Hepatocyte (in vitro differentiated cells): ENCODE data around the gene OGG1. TPM values are rescaled to one million over a fixed set of nuclear protein-coding genes. Genes with fewer than 3 reads are reported as not detected.

Source experiments
- DNase-seq: peaks from one replicate; pipeline ENCODE4 v3.0.0-alpha.2; 2016; ENCODE audit warnings: low spot score
- H2AFZ ChIP-seq: fragments of 200-600 bp; sonication (generic); 2 replicates; pipeline ENCODE4 v1.6.0; 2016; ENCODE audit warnings: antibody characterized with exemption, mild to moderate bottlenecking
- H3K27ac ChIP-seq: fragments of 200-600 bp; sonication (generic); 2 replicates; pipeline ENCODE4 v1.5.1; 2016; ENCODE audit warnings: mild to moderate bottlenecking
- H3K27me3 ChIP-seq: fragments of 200-600 bp; sonication (generic); 2 replicates; pipeline ENCODE4 v1.6.1; 2016
- H3K36me3 ChIP-seq: fragments of 200-600 bp; sonication (generic); replicated peaks from 2 replicates; pipeline ENCODE4 v1.5.1; 2016; ENCODE audit warnings: low read depth; ENCODE audit not compliant: insufficient read depth
- H3K4me1 ChIP-seq: fragments of 200-600 bp; sonication (generic); 2 replicates; pipeline ENCODE4 v1.5.1; 2016; ENCODE audit warnings: mild to moderate bottlenecking, moderate library complexity; ENCODE audit not compliant: insufficient read depth
- H3K4me2 ChIP-seq: fragments of 200-600 bp; sonication (generic); 2 replicates; pipeline ENCODE4 v1.6.0; 2016
- H3K4me3 ChIP-seq: fragments of 200-600 bp; sonication (generic); 2 replicates; pipeline ENCODE4 v1.5.1; 2016; ENCODE audit warnings: mild to moderate bottlenecking
- H3K79me2 ChIP-seq: fragments of 200-600 bp; sonication (generic); 2 replicates; pipeline ENCODE4 v1.6.0; 2017; ENCODE audit warnings: mild to moderate bottlenecking
- H3K9me2 ChIP-seq: fragments of 200-600 bp; sonication (generic); replicated peaks from 2 replicates; pipeline ENCODE4 v1.6.0; 2017; ENCODE audit warnings: mild to moderate bottlenecking; ENCODE audit not compliant: insufficient read depth
- H3K9me3 ChIP-seq: fragments of 200-600 bp; sonication (generic); 2 replicates; pipeline ENCODE4 v1.5.1; 2016; ENCODE audit warnings: low read depth, mild to moderate bottlenecking
- H4K20me1 ChIP-seq: fragments of 200-600 bp; sonication (generic); 2 replicates; pipeline ENCODE4 v1.6.0; 2016; ENCODE audit warnings: mild to moderate bottlenecking; ENCODE audit not compliant: insufficient read depth, poor library complexity, severe bottlenecking
- EZH2 ChIP-seq: fragments of 200-600 bp; sonication (generic); IDR thresholded peaks from 2 replicates; pipeline ENCODE4 v1.6.1; 2016; ENCODE audit warnings: antibody characterized with exemption, mild to moderate bottlenecking, borderline replicate concordance
- EZH2phosphoT487 ChIP-seq: fragments of 200-600 bp; sonication (generic); IDR thresholded peaks from one replicate; pipeline ENCODE4 v1.6.1; 2018; ENCODE audit warnings: antibody characterized with exemption, mild to moderate bottlenecking, low read depth, moderate library complexity; ENCODE audit not compliant: unreplicated experiment, severe bottlenecking
- WGBS: methylation state at CpG from one replicate; pipeline ENCODE4 v1.1.6; 2016; ENCODE audit warnings: low lambda C conversion rate; ENCODE audit errors: missing lambda C conversion rate; 5-methylcytosine and 5-hydroxymethylcytosine counted together
- polyA plus RNA-seq: library from polyadenylated mRNA; unstranded; fragments of >200 nt; fragmentation: Nextera tagmentation; extraction: Ambion mirVana; gene quantifications from 2 replicates; pipeline ENCODE4 v1.2.1, GENCODE V29; 2016
- total RNA-seq: library from RNA; depleted of rRNA; stranded (reverse); fragments of >200 nt; gene quantifications from 2 replicates; pipeline ENCODE4 v1.2.3, GENCODE V29; 2014
- TF ChIP-seq, protein P1 (sequence below): fragments of 200-600 bp; sonication (generic); IDR thresholded peaks from 2 replicates; pipeline ENCODE4 v1.5.1; 2016; ENCODE audit warnings: antibody characterized with exemption, mild to moderate bottlenecking; ENCODE audit not compliant: poor library complexity

The OGG1 gene
- total and polyA plus RNA-seq, 2 experiments from 2014 or later, result 34.7 to 43.2 TPM

- H2AFZ ChIP-seq, result no peak overlapping the region
- no peaks in the 10 kb centered on the region for H3K9me3 ChIP-seq
- H3K4me2 ChIP-seq, result no peak overlapping the region
- H3K9me2 ChIP-seq, result no peaks in the 10 kb centered on the region
- no peaks in the 10 kb centered on the region for H3K36me3 ChIP-seq
- no peak for DNase-seq
- TF ChIP-seq EZH2phosphoT487 (no peak), EZH2 (no peak)
- TF ChIP-seq, protein P1, sequence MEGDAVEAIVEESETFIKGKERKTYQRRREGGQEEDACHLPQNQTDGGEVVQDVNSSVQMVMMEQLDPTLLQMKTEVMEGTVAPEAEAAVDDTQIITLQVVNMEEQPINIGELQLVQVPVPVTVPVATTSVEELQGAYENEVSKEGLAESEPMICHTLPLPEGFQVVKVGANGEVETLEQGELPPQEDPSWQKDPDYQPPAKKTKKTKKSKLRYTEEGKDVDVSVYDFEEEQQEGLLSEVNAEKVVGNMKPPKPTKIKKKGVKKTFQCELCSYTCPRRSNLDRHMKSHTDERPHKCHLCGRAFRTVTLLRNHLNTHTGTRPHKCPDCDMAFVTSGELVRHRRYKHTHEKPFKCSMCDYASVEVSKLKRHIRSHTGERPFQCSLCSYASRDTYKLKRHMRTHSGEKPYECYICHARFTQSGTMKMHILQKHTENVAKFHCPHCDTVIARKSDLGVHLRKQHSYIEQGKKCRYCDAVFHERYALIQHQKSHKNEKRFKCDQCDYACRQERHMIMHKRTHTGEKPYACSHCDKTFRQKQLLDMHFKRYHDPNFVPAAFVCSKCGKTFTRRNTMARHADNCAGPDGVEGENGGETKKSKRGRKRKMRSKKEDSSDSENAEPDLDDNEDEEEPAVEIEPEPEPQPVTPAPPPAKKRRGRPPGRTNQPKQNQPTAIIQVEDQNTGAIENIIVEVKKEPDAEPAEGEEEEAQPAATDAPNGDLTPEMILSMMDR, result no peak
- H3K4me1 ChIP-seq, result peaks cover under 1% of the 10 kb centered on the region
- H3K27me3 ChIP-seq, result no peaks in the 10 kb centered on the region
- no peak overlapping the region for H3K27ac ChIP-seq
- no peaks in the 10 kb centered on the region for H3K79me2 ChIP-seq
- WGBS, result 52% methylated on average over 7 of the region's 7 CpGs
- no peaks in the 10 kb centered on the region for H4K20me1 ChIP-seq
- no peak overlapping the region for H3K4me3 ChIP-seq
Measured at GRCh38 chr3:9721015-9721699, 28.6 kb upstream of the OGG1 start.

- H3K79me2 ChIP-seq, result no peaks in the 10 kb centered on the region
- no peaks in the 10 kb centered on the region for H3K9me3 ChIP-seq
- H3K36me3 ChIP-seq, result no peaks in the 10 kb centered on the region
- H3K4me1 ChIP-seq, result no peaks in the 10 kb centered on the region
- TF ChIP-seq EZH2, result no peak
- DNase-seq, result no peak
- H3K4me2 ChIP-seq, result no peak overlapping the region
- 89% methylated on average over 2 of the region's 2 CpGs for WGBS
- H3K27ac ChIP-seq, result no peak overlapping the region
- H3K4me3 ChIP-seq, result no peak overlapping the region
- no peak overlapping the region for H2AFZ ChIP-seq
- H4K20me1 ChIP-seq, result no peaks in the 10 kb centered on the region
- H3K9me2 ChIP-seq, result no peaks in the 10 kb centered on the region
- no peaks in the 10 kb centered on the region for H3K27me3 ChIP-seq
Measured at GRCh38 chr3:9721700-9722060, 28.1 kb upstream of the OGG1 start.

- WGBS, result 80% methylated on average over 4 of the region's 4 CpGs
- TF ChIP-seq EZH2phosphoT487 (no peak), EZH2 (no peak)
- TF ChIP-seq, protein P1, result no peak
Measured at GRCh38 chr3:9725775-9726515, 23.8 kb upstream of the OGG1 start.

DNA sequence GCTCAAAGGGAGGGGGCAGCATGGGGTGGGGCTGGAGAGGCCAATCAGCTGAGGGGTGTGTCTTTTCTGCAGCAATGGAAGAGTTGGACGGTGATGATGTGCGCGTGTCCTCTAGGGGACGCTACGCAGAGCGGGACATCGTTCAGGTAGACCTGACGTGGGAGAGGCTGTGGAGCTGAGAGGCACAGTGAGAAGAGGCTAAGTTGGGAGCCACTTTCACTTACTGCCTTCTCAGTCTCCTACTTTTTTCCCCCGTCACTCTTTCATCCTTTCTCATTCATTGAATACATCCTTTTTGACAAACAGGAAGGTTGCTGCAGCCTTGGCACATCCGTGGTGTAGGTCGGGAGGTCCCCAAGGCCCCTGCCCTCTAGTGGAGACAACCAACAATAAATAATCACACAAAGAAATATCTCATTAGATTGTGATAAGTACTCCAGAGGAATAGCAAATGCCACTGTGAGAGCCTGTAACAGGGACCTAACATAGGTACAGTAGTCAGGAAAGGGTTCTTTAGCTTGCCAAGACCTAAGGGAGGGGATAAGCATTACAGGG lies 22.6 kb upstream of the OGG1 start:
- H2AFZ ChIP-seq, result no peak overlapping the region
- no peak for DNase-seq
- H3K4me2 ChIP-seq, result no peak overlapping the region
- TF ChIP-seq, protein P1, result no peak
- TF ChIP-seq EZH2phosphoT487, result no peak
- no peak for TF ChIP-seq EZH2
- no peaks in the 10 kb centered on the region for H3K27me3 ChIP-seq
- no peak overlapping the region for H3K4me3 ChIP-seq
- H3K9me3 ChIP-seq, result no peaks in the 10 kb centered on the region
- H3K4me1 ChIP-seq, result no peaks in the 10 kb centered on the region
- no peaks in the 10 kb centered on the region for H3K36me3 ChIP-seq
- H3K79me2 ChIP-seq, result peaks cover 5% of the 10 kb centered on the region
- H4K20me1 ChIP-seq, result no peaks in the 10 kb centered on the region
- H3K9me2 ChIP-seq, result no peaks in the 10 kb centered on the region
- WGBS, result 5% methylated on average over 11 of the region's 11 CpGs
- no peak overlapping the region for H3K27ac ChIP-seq

More at GRCh38 chr3:9725775-9726515, 23.8 kb upstream of the OGG1 start:
- Histone ChIP-seq H3K9me2 (no peaks in the 10 kb centered on the region), H3K4me2 (no peak overlapping the region), H3K27me3 (no peaks in the 10 kb centered on the region), H3K4me3 (no peak overlapping the region), H3K27ac (no peak overlapping the region), H2AFZ (no peak overlapping the region), H3K36me3 (no peaks in the 10 kb centered on the region), H3K9me3 (no peaks in the 10 kb centered on the region), H3K79me2 (no peaks in the 10 kb centered on the region), H4K20me1 (no peaks in the 10 kb centered on the region), H3K4me1 (no peaks in the 10 kb centered on the region)
- no peak for DNase-seq
